GM13977 (cell line): Measurements from ENCODE around the gene SCAMP4.
A peak's percentile ranks its signal among the peaks of the same experiment; 100 is the strongest.

Experiments used
- DNase-seq: peaks from one replicate; pipeline ENCODE4 v3.0.0; 2012; ENCODE audit warnings: low spot score
- CTCF ChIP-seq: IDR thresholded peaks from 2 replicates; pipeline ENCODE4 v1.5.1; 2012; ENCODE audit warnings: mild to moderate bottlenecking, control low read depth; ENCODE audit not compliant: insufficient read depth; ENCODE audit errors: extremely low read depth, missing control alignments
- in situ Hi-C: fragments of 300-500 bp; cut with MboI; formaldehyde crosslinking; loops from one replicate; pipeline ENCODE4 v1.12.0; 2022; ENCODE audit warnings: low sequenced_read_pairs, low pct_unique_long_range_greater_than_20kb, mixed read lengths, inconsistent platforms; ENCODE audit not compliant: unreplicated experiment

The SCAMP4 gene

GRCh38 chr19:1859331-1859781 lies 45.8 kb upstream of the SCAMP4 start:
- in situ Hi-C loops = no loop called here
- DNase-seq = no peak
- no peak for TF ChIP-seq CTCF

GRCh38 chr19:1860042-1860775 lies 45.0 kb upstream of the SCAMP4 start:
- no peak for TF ChIP-seq CTCF
- in situ Hi-C loops = no loop called here
- DNase-seq = no peak

GRCh38 chr19:1860821-1861598 lies 44.2 kb upstream of the SCAMP4 start:
- TF ChIP-seq CTCF = no peak
- no peak for DNase-seq
- in situ Hi-C loops = no loop called here

GRCh38 chr19:1861599-1862031 lies 43.6 kb upstream of the SCAMP4 start:
- in situ Hi-C loops = no loop called here
- no peak for DNase-seq
- TF ChIP-seq CTCF = no peak

- in situ Hi-C loops = no loop called here
- no peak for TF ChIP-seq CTCF
- no peak for DNase-seq
Measured at GRCh38 chr19:1862068-1862423, 43.2 kb upstream of the SCAMP4 start.

GRCh38 chr19:1862424-1863327 lies 42.5 kb upstream of the SCAMP4 start:
- in situ Hi-C loops = no loop called here
- TF ChIP-seq CTCF = peak; percentile 9
- DNase-seq = peak; percentile 88
